Fibroblast of villous mesenchyme (primary cell): Measurements from ENCODE around the gene NDUFAF4. TPM values are rescaled to one million over a fixed set of nuclear protein-coding genes. Genes with fewer than 3 reads are reported as not detected.

Experiments
- DNase-seq: peaks from one replicate; pipeline ENCODE4 v3.0.0-alpha.2; 2010; ENCODE audit warnings: low read depth
- H3K4me3 ChIP-seq: 2 replicates; pipeline ENCODE4 v1.5.1; 2011; ENCODE audit warnings: low read depth, mild to moderate bottlenecking, low read length
- CTCF ChIP-seq: IDR thresholded peaks from 2 replicates; pipeline ENCODE4 v1.5.1; 2012; ENCODE audit warnings: low read depth, mild to moderate bottlenecking, low read length; ENCODE audit not compliant: insufficient read depth
- total RNA-seq: library from RNA; depleted of rRNA; stranded (reverse); fragments of >200 nt; gene quantifications from 2 replicates; pipeline ENCODE4 v1.2.3, GENCODE V29; 2012

Gene NDUFAF4
- total RNA-seq, 1 donor = 11.7 TPM

DNA sequence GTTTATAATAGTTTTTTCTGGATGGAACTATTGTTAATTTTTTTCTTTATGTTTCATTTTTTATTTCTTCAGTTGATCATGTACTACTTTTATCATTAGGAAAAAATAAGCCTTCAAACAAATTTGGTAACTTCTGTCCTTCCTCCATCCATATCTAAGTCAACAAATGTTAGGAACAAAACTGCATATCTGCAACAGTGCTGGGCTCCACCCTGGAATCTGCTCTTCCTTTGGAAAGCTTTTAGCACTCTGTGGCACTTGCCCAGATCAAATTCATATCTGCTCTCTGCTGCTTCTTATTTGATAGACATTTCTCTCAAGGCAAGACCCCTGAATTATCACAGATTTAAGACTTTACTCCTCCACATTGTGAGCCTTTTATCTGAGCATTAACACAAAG lies 36.1 kb downstream of the NDUFAF4 start:
- no peak overlapping the region for H3K4me3 ChIP-seq

DNA sequence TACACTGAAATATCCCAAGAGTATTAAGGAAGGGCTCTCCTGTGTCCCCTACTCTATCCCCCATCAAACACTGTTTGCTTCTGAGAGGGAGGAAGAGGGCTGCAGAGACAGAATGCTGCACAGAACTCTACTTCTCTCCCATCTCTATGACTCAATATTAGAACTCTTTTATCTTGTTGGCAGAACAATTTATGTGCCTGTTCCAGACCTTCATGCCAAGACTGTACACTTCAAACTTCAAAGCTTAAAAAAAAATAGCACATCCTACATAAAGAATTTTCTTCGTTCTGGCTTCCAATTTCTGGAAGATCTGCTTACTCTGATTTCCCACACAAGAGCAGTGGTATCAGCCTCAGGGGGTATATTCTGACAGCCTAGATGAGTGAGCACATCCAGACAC lies 40.8 kb downstream of the NDUFAF4 start:
- H3K4me3 ChIP-seq = no peak overlapping the region
- DNase-seq = no peak
- no peak for TF ChIP-seq CTCF

More for the DNA sequence above, 36.1 kb downstream of the NDUFAF4 start:
- TF ChIP-seq CTCF = no peak
- no peak for DNase-seq

DNA sequence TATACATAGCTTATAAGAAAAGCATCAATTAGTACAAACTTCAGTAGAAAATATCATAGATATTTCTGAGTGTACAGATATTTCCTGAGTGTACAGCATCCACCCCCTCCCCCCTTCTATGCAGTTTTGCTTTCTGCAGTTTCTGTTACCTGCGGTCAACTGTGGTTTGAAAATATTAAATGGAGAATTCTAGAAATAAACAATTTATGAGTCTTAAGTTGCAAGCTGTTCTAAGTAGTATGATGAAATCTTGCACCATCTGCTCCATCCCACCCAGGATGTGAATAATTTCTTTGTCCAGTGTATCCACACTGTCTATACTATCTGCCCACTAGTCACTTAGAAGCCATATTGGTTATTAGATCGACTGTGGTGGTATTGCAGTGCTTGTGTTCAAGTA lies 44.6 kb downstream of the NDUFAF4 start:
- no peak overlapping the region for H3K4me3 ChIP-seq
- peak; percentile 76 for DNase-seq
- TF ChIP-seq CTCF = no peak

DNA sequence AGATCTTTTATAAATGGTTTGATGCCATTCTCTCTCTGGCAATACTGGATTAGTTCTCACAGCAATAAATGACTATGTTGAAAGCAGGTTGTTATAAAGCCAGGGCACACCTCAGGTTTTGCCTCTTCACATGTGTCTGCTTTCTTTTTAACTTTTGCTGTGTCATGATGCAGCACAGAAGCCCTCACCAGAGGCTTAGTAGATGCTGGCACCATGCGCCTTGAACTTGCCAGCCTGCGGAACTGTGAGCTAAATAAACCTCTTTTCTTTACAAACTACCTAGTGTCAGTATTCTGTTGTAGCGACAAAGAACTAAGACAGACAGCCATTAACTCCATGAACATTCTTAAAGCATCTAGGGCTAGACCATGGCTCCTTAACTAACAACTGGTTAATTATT lies 45.1 kb downstream of the NDUFAF4 start:
- no peak for DNase-seq
- H3K4me3 ChIP-seq = no peak overlapping the region
- no peak for TF ChIP-seq CTCF

DNA sequence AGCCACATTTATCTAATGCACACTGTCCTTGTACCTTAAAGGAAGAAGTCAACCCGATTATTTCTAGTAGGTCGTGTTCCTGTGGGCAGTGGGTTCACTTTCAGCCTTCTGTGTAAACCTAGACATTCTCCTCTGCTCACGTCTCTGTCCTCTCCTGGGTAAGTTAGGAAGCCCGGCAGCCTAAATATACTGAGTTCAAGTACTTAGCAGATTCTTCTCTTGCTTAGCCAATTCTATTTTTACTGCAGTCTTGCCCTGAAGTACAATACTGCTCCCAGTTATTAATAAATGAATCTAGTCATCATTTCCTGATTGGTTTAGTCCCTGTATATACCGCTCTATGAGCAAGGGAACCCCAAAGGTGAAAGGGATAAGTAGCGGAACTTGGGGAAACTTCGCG lies 45.8 kb downstream of the NDUFAF4 start:
- no peak for TF ChIP-seq CTCF
- DNase-seq = no peak
- H3K4me3 ChIP-seq = no peak overlapping the region

GRCh38 chr6:96849615-96850014 lies 48.1 kb downstream of the NDUFAF4 start:
- no peak for DNase-seq
- no peak overlapping the region for H3K4me3 ChIP-seq
- no peak for TF ChIP-seq CTCF

- no peak overlapping the region for H3K4me3 ChIP-seq
- DNase-seq = no peak
- TF ChIP-seq CTCF = no peak
These were observed 53.2 kb downstream of the NDUFAF4 start for GRCh38 chr6:96844530-96844929.
